Neuron (in vitro differentiated cells): ENCODE data around the gene TAF1B.

Source experiments
- H2AFZ ChIP-seq: one replicate; pipeline ENCODE4 v1.6.1; 2013; ENCODE audit warnings: low read depth, mild to moderate bottlenecking, inconsistent platforms, low read length, moderate library complexity
- H3K27me3 ChIP-seq: one replicate; pipeline ENCODE4 v1.6.1; 2013; ENCODE audit warnings: low read length; ENCODE audit not compliant: insufficient read depth
- H3K36me3 ChIP-seq: one replicate; pipeline ENCODE4 v1.6.1; 2013; ENCODE audit warnings: low read length; ENCODE audit not compliant: insufficient read depth
- H3K4me1 ChIP-seq: one replicate; pipeline ENCODE4 v1.6.1; 2013; ENCODE audit warnings: low read length; ENCODE audit not compliant: insufficient read depth
- H3K4me3 ChIP-seq: 2 replicates; pipeline ENCODE4 v1.5.1; 2013; ENCODE audit warnings: mild to moderate bottlenecking, low read length, moderate library complexity
- H3K9me3 ChIP-seq: one replicate; pipeline ENCODE4 v1.6.1; 2013; ENCODE audit warnings: low read length

TAF1B gene

GRCh38 chr2:9889812-9890261, 46.6 kb downstream of the TAF1B start:
- peaks cover 2% of the 10 kb centered on the region for H3K4me1 ChIP-seq
- H3K27me3 ChIP-seq: no peaks in the 10 kb centered on the region
- H3K36me3 ChIP-seq: peaks cover 11% of the 10 kb centered on the region

GRCh38 chr2:9892236-9892635, 49.0 kb downstream of the TAF1B start:
- no peak overlapping the region for H3K4me3 ChIP-seq
- no peak overlapping the region for H2AFZ ChIP-seq
- no peaks in the 10 kb centered on the region for H3K36me3 ChIP-seq
- H3K27me3 ChIP-seq: no peaks in the 10 kb centered on the region
- peaks cover 3% of the 10 kb centered on the region for H3K9me3 ChIP-seq
- H3K4me1 ChIP-seq: peaks cover 26% of the 10 kb centered on the region

More at GRCh38 chr2:9889812-9890261, 46.6 kb downstream of the TAF1B start:
- H3K9me3 ChIP-seq: peaks cover 5% of the 10 kb centered on the region
- H2AFZ ChIP-seq: no peak overlapping the region
- H3K4me3 ChIP-seq: no peak overlapping the region

- Histone ChIP-seq H3K4me1 (peaks cover 37% of the 10 kb centered on the region), H3K36me3 (no peaks in the 10 kb centered on the region), H3K9me3 (no peaks in the 10 kb centered on the region), H3K27me3 (no peaks in the 10 kb centered on the region), H3K4me3 (peak overlapping the region; percentile 19), H2AFZ (peak overlapping the region; percentile 44)
Observed at GRCh38 chr2:9895669-9896590, 52.7 kb downstream of the TAF1B start.

- peaks cover 37% of the 10 kb centered on the region for H3K4me1 ChIP-seq
- H3K9me3 ChIP-seq: no peaks in the 10 kb centered on the region
- no peaks in the 10 kb centered on the region for H3K36me3 ChIP-seq
- H3K27me3 ChIP-seq: no peaks in the 10 kb centered on the region
- no peak overlapping the region for H3K4me3 ChIP-seq
- H2AFZ ChIP-seq: no peak overlapping the region
Observed at GRCh38 chr2:9897331-9897737, 54.1 kb downstream of the TAF1B start.

DNA sequence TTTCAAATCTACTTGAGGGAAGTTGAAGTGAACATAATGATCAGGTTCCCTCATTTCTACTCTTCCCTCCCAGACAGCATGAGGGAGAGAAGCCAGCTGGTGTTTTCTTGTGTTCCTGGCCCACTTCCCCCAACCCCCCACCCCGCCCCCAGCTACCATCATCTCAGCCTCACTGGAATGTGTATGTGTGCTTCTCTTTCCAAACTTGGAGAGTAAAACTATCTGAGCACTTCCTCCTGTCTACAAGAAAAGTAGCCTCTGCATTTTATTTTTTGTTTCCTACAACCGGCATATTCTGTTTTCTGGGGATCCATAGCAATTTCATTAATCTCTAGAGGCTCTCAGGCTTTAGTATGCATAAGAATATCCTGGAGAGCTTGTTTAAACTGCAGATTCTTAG, 54.6 kb downstream of the TAF1B start:
- Histone ChIP-seq H3K36me3 (no peaks in the 10 kb centered on the region), H3K9me3 (no peaks in the 10 kb centered on the region), H3K4me1 (peaks cover 37% of the 10 kb centered on the region), H3K27me3 (no peaks in the 10 kb centered on the region), H2AFZ (no peak overlapping the region), H3K4me3 (no peak overlapping the region)

- peaks cover 5% of the 10 kb centered on the region for H3K36me3 ChIP-seq
- no peaks in the 10 kb centered on the region for H3K9me3 ChIP-seq
- H3K4me3 ChIP-seq: no peak overlapping the region
- H2AFZ ChIP-seq: no peak overlapping the region
- H3K27me3 ChIP-seq: no peaks in the 10 kb centered on the region
- H3K4me1 ChIP-seq: no peaks in the 10 kb centered on the region
Observed at GRCh38 chr2:9905413-9905812, 62.1 kb downstream of the TAF1B start.

GRCh38 chr2:9907402-9907801, 64.1 kb downstream of the TAF1B start:
- Histone ChIP-seq H2AFZ (no peak overlapping the region), H3K9me3 (no peaks in the 10 kb centered on the region), H3K4me1 (peaks cover 1% of the 10 kb centered on the region), H3K27me3 (no peaks in the 10 kb centered on the region), H3K4me3 (no peak overlapping the region), H3K36me3 (peaks cover 11% of the 10 kb centered on the region)

GRCh38 chr2:9908639-9909038, 65.4 kb downstream of the TAF1B start:
- Histone ChIP-seq H3K36me3 (peaks cover 17% of the 10 kb centered on the region), H3K4me3 (no peak overlapping the region), H3K27me3 (no peaks in the 10 kb centered on the region), H3K9me3 (no peaks in the 10 kb centered on the region), H3K4me1 (peaks cover 7% of the 10 kb centered on the region), H2AFZ (no peak overlapping the region)

DNA sequence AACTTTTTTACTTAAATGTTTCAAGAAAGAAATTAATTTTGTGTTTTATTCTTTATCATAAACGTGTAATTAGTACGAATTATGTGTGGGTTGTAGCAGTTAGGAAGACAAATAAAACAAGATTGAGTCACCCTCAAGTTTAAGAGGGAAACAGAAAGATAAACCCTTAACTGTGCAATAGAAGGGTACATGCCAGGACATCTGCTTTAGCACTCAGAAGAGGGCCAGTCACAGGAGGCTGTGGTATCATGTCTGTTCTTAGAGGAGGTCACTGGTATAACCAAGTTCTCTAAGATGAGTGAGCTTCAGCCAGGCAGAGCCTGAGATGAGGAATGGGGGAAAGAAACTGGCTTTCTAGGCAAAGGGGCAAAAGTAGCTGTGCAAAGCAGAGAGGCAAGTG, 65.8 kb downstream of the TAF1B start:
- H3K9me3 ChIP-seq: no peaks in the 10 kb centered on the region
- H3K36me3 ChIP-seq: peaks cover 20% of the 10 kb centered on the region
- H3K27me3 ChIP-seq: no peaks in the 10 kb centered on the region
- no peak overlapping the region for H2AFZ ChIP-seq
- peaks cover 10% of the 10 kb centered on the region for H3K4me1 ChIP-seq
- no peak overlapping the region for H3K4me3 ChIP-seq

GRCh38 chr2:9910699-9911098, 67.4 kb downstream of the TAF1B start:
- H3K4me3 ChIP-seq: no peak overlapping the region
- no peaks in the 10 kb centered on the region for H3K27me3 ChIP-seq
- H3K36me3 ChIP-seq: peaks cover 16% of the 10 kb centered on the region
- peaks cover 10% of the 10 kb centered on the region for H3K4me1 ChIP-seq
- H3K9me3 ChIP-seq: no peaks in the 10 kb centered on the region
- H2AFZ ChIP-seq: no peak overlapping the region

DNA sequence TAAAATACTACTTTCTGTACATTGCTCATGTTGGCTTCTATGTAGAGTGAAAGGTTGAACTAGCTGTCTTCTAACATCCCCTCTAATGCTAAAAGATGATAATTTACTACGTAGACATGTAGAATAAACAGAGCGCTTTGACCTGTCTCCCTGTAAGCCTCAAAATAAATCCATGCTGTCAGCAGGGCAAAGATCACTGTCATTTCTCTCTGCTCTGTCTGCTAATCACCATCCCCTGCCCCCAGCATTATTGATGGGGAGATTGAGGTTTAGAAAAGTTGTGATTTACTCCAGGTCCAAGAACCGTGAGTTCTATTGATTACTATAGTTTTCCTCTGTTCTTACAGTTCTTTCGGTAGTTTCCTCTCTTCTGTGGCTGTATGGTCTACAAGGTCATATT, 69.2 kb downstream of the TAF1B start:
- no peak overlapping the region for H3K4me3 ChIP-seq
- H2AFZ ChIP-seq: no peak overlapping the region
- H3K27me3 ChIP-seq: no peaks in the 10 kb centered on the region
- H3K9me3 ChIP-seq: no peaks in the 10 kb centered on the region
- peaks cover 10% of the 10 kb centered on the region for H3K4me1 ChIP-seq
- H3K36me3 ChIP-seq: peaks cover 23% of the 10 kb centered on the region

GRCh38 chr2:9914384-9915065, 71.3 kb downstream of the TAF1B start:
- peaks cover 18% of the 10 kb centered on the region for H3K4me1 ChIP-seq
- no peaks in the 10 kb centered on the region for H3K27me3 ChIP-seq
- peaks cover 23% of the 10 kb centered on the region for H3K36me3 ChIP-seq
- H3K4me3 ChIP-seq: no peak overlapping the region
- H2AFZ ChIP-seq: no peak overlapping the region
- no peaks in the 10 kb centered on the region for H3K9me3 ChIP-seq

GRCh38 chr2:9918275-9918674, 75.0 kb downstream of the TAF1B start:
- H3K4me1 ChIP-seq: peaks cover 19% of the 10 kb centered on the region
- H3K9me3 ChIP-seq: no peaks in the 10 kb centered on the region
- peaks cover 17% of the 10 kb centered on the region for H3K36me3 ChIP-seq
- no peaks in the 10 kb centered on the region for H3K27me3 ChIP-seq
- no peak overlapping the region for H2AFZ ChIP-seq
- no peak overlapping the region for H3K4me3 ChIP-seq
